Caco-2 (cell line): ENCODE results near the gene CRYM. TPM values are rescaled to one million over a fixed set of nuclear protein-coding genes. Genes with fewer than 3 reads are reported as not detected.
"Not testable (repeated sequence)": the region's sequence is repeated elsewhere in the genome, so short reads cannot be mapped to it uniquely, and the experiment has no call there.

Experiments
- BruUV-seq: library from RNA; stranded (reverse); fragments of 400-500 nt; replicated peaks from 2 replicates; lab custom pipeline; 2021; lab: Mats Ljungman, UMichigan
- CTCF ChIA-PET: fragments of 300-600 bp; sonication (Branson Sonifier 250); formaldehyde crosslinking; loops from one replicate; lab custom pipeline; 2022; ENCODE audit warnings: antibody characterized with exemption; lab: Charles Lee
- POLR2A ChIA-PET: fragments of 300-600 bp; sonication (Branson Sonifier 250); formaldehyde crosslinking; loops from one replicate; lab custom pipeline; 2022; ENCODE audit warnings: antibody characterized with exemption; lab: Charles Lee
- DNase-seq, 2 experiments: peaks; one replicate each; pipeline versions ENCODE4 v3.0.0 to v3.0.0-alpha.2; 2020 to 2022
- H3K27me3 ChIP-seq: replicated peaks from 2 replicates; pipeline ENCODE4 v1.6.0; 2011; ENCODE audit warnings: low read length; ENCODE audit not compliant: control insufficient read depth, insufficient read depth
- H3K36me3 ChIP-seq: 2 replicates; pipeline ENCODE4 v1.5.1; 2011; ENCODE audit warnings: low read length; ENCODE audit not compliant: control insufficient read depth, insufficient read depth
- H3K4me1 ChIP-seq: fragments of 250-450 bp; sonication (Bioruptor Pico); 2 replicates; pipeline ENCODE4 v1.5.1; 2020; ENCODE audit warnings: mild to moderate bottlenecking
- H3K4me3 ChIP-seq: 2 replicates; pipeline ENCODE4 v1.5.1; 2011; ENCODE audit warnings: low read depth, mild to moderate bottlenecking, control low read depth, low read length
- H3K9me3 ChIP-seq: fragments of 250-450 bp; sonication (Bioruptor Pico); 2 replicates; pipeline ENCODE4 v1.5.1; 2020; ENCODE audit warnings: mild to moderate bottlenecking, moderate library complexity
- H3K27ac Mint-ChIP-seq: one replicate; pipeline ENCODE4 v1.8.0; 2022; ENCODE audit warnings: mixed read lengths; ENCODE audit not compliant: unreplicated experiment
- H3K27me3 Mint-ChIP-seq: one replicate; pipeline ENCODE4 v1.8.0; 2022; ENCODE audit warnings: mixed read lengths; ENCODE audit not compliant: insufficient read depth, unreplicated experiment
- H3K36me3 Mint-ChIP-seq: one replicate; pipeline ENCODE4 v1.8.0; 2022; ENCODE audit warnings: mild to moderate bottlenecking, mixed read lengths; ENCODE audit not compliant: insufficient read depth, unreplicated experiment
- H3K4me1 Mint-ChIP-seq: one replicate; pipeline ENCODE4 v1.8.0; 2022; ENCODE audit warnings: low read depth, mixed read lengths; ENCODE audit not compliant: unreplicated experiment
- H3K4me3 Mint-ChIP-seq: one replicate; pipeline ENCODE4 v1.8.0; 2022; ENCODE audit warnings: mild to moderate bottlenecking, moderate library complexity, mixed read lengths; ENCODE audit not compliant: unreplicated experiment
- H3K9me3 Mint-ChIP-seq: one replicate; pipeline ENCODE4 v1.8.0; 2022; ENCODE audit warnings: mixed read lengths; ENCODE audit not compliant: unreplicated experiment
- CTCF ChIP-seq, 2 experiments: fragments of 200-600 bp in 1 of 2; IDR thresholded peaks; 1 replicate in 1 of 2; 2 replicates in 1 of 2; pipeline versions ENCODE4 v1.5.1 to v1.8.0; 2011 to 2022; ENCODE audit warnings: antibody characterized with exemption in 1 of 2, control low read depth in 1 of 2, inconsistent platforms in 1 of 2, low read depth in 1 of 2, low read length in 1 of 2, mild to moderate bottlenecking in 1 of 2, moderate library complexity in 1 of 2; ENCODE audit not compliant: insufficient read depth in 1 of 2, severe bottlenecking in 1 of 2, unreplicated experiment in 1 of 2
- intact Hi-C: fragments of 100-400 bp; cut with micrococcal nuclease; formaldehyde crosslinking; loops from one replicate; pipeline ENCODE4 v1.10.0; 2022; ENCODE audit not compliant: unreplicated experiment
- total RNA-seq: library from RNA; stranded (reverse); gene quantifications from 2 replicates; pipeline ENCODE4 v1.2.3, GENCODE V29; 2022

Gene CRYM
- total RNA-seq, 1 experiment from 2014 or later: not detected

GRCh38 chr16:21256636-21257035 lies 21.5 kb downstream of the CRYM start:
- no peaks in the 10 kb centered on the region for H3K36me3 ChIP-seq
- Mint-ChIP-seq H3K27me3 (peaks cover 3% of the 10 kb centered on the region), H3K36me3 (peaks cover 8% of the 10 kb centered on the region), H3K4me3 (no peak overlapping the region), H3K27ac (no peak overlapping the region), H3K9me3 (no peaks in the 10 kb centered on the region), H3K4me1 (peaks cover 9% of the 10 kb centered on the region)
- no peak for TF ChIP-seq CTCF (IDR thresholded peaks at IDR 0.05; ENCODE audit: insufficient read depth in 1 of 2, low read depth in 1 of 2, low read length in 1 of 2, severe bottlenecking in 1 of 2, unreplicated experiment in 1 of 2)
- BruUV-seq: no TSS peak
- H3K27me3 ChIP-seq: no peaks in the 10 kb centered on the region
- DNase-seq: no peak
- peaks cover 19% of the 10 kb centered on the region for H3K4me1 ChIP-seq
- ChIA-PET CTCF (interaction anchor here (1.5 kb wide), 1 partner anchor 7 kb away, joined by 4 read pairs; no protein-coding TSS in a partner anchor), POLR2A (no interaction called here)
- H3K4me3 ChIP-seq: no peak overlapping the region
- no peaks in the 10 kb centered on the region for H3K9me3 ChIP-seq
- intact Hi-C loops: no loop called here

DNA sequence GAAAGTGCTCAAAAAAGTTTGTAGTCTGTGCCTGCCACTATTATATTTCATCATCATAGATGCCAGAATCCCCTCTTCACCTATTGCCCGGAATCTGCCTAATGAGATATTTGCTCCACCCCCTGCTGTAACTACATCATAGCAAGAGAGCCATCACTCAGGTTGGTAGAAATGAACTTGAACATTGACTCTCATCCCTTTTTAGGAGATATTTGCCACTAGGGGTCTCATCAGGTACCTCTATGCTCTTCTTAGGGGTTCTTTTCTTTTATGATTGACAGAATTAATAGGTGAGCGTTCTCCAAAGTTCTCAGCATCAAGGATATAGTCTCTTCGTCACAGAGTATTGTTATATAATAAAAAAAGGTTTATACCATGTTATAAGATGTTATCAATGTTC lies 24.6 kb downstream of the CRYM start:
- Histone ChIP-seq H3K36me3 (no peaks in the 10 kb centered on the region), H3K27me3 (no peaks in the 10 kb centered on the region), H3K4me3 (no peak overlapping the region), H3K9me3 (no peaks in the 10 kb centered on the region), H3K4me1 (no peaks in the 10 kb centered on the region)
- POLR2A ChIA-PET: no interaction called here
- no peaks in the 10 kb centered on the region for H3K36me3 Mint-ChIP-seq
- CTCF ChIA-PET: no interaction called here
- H3K4me3 Mint-ChIP-seq: no peak overlapping the region
- H3K27ac Mint-ChIP-seq: no peak overlapping the region
- intact Hi-C loops: no loop called here
- H3K9me3 Mint-ChIP-seq: no peaks in the 10 kb centered on the region
- peaks cover 3% of the 10 kb centered on the region for H3K27me3 Mint-ChIP-seq
- no TSS peak for BruUV-seq
- TF ChIP-seq CTCF (IDR thresholded peaks at IDR 0.05; ENCODE audit: insufficient read depth in 1 of 2, low read depth in 1 of 2, low read length in 1 of 2, severe bottlenecking in 1 of 2, unreplicated experiment in 1 of 2): no peak
- no peaks in the 10 kb centered on the region for H3K4me1 Mint-ChIP-seq
- DNase-seq: no peak

GRCh38 chr16:21250072-21250923 lies 27.8 kb downstream of the CRYM start:
- ChIA-PET CTCF (no interaction called here), POLR2A (no interaction called here)
- no peak overlapping the region for H3K4me3 ChIP-seq
- no peak for TF ChIP-seq CTCF (IDR thresholded peaks at IDR 0.05; ENCODE audit: insufficient read depth in 1 of 2, low read depth in 1 of 2, low read length in 1 of 2, severe bottlenecking in 1 of 2, unreplicated experiment in 1 of 2)
- intact Hi-C loops: no loop called here
- BruUV-seq: no TSS peak
- H3K36me3 ChIP-seq: no peaks in the 10 kb centered on the region
- no peak overlapping the region for H3K4me3 Mint-ChIP-seq
- 0 out of 2 replicates have a peak, but pooled peaks cover 3% of the 10 kb centered on the region for H3K4me1 ChIP-seq
- H3K27ac Mint-ChIP-seq: no peak overlapping the region
- DNase-seq: no peak
- H3K4me1 Mint-ChIP-seq: peaks cover 8% of the 10 kb centered on the region
- H3K36me3 Mint-ChIP-seq: no peaks in the 10 kb centered on the region
- H3K9me3 Mint-ChIP-seq: no peaks in the 10 kb centered on the region
- H3K9me3 ChIP-seq: no peaks in the 10 kb centered on the region
- H3K27me3 Mint-ChIP-seq: peaks cover 3% of the 10 kb centered on the region
- no peaks in the 10 kb centered on the region for H3K27me3 ChIP-seq

GRCh38 chr16:21248179-21248578 lies 29.9 kb downstream of the CRYM start:
- H3K4me1 ChIP-seq, H3K27me3 Mint-ChIP-seq, H3K36me3 ChIP-seq, H3K36me3 Mint-ChIP-seq, H3K9me3 Mint-ChIP-seq, H3K4me3 Mint-ChIP-seq, POLR2A ChIA-PET, CTCF ChIA-PET, H3K4me3 ChIP-seq, BruUV-seq, DNase-seq, H3K27me3 ChIP-seq, H3K4me1 Mint-ChIP-seq, H3K9me3 ChIP-seq, H3K27ac Mint-ChIP-seq, intact Hi-C loops: not testable (repeated sequence)
